ENCODE results near the gene BTBD16.

DNA sequence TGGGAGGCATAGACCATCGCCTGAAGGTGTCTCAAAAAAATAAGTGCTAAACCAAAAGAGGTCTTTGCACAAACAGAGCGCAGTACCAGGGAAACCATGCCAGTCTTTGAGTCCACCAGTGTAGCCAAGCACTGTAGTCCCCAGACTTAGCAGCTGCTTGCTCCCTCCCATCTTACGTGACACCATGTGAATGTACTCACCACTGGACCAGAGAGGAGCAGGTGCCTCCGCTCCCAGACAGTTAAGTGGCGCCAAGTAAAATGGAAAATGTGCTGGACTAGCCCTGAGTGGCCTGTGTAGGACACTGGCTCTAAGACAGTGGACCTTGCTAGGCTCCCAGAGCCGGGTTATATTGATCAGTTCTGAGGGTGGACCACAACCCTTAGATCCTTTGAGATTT lies 55.7 kb downstream of the BTBD16 start:
- TF ChIP-seq, protein P1, sequence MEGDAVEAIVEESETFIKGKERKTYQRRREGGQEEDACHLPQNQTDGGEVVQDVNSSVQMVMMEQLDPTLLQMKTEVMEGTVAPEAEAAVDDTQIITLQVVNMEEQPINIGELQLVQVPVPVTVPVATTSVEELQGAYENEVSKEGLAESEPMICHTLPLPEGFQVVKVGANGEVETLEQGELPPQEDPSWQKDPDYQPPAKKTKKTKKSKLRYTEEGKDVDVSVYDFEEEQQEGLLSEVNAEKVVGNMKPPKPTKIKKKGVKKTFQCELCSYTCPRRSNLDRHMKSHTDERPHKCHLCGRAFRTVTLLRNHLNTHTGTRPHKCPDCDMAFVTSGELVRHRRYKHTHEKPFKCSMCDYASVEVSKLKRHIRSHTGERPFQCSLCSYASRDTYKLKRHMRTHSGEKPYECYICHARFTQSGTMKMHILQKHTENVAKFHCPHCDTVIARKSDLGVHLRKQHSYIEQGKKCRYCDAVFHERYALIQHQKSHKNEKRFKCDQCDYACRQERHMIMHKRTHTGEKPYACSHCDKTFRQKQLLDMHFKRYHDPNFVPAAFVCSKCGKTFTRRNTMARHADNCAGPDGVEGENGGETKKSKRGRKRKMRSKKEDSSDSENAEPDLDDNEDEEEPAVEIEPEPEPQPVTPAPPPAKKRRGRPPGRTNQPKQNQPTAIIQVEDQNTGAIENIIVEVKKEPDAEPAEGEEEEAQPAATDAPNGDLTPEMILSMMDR (IDR thresholded peaks at IDR 0.05) = no peak
- no peak for TF ChIP-seq EP300 (IDR thresholded peaks at IDR 0.05)

Measured in ovary (tissue), 3 donors.